OCI-LY1 (cell line): ENCODE data around the gene COL12A1.

Experiments used
- H2AFZ ChIP-seq: fragments of 200-600 bp; sonication (generic), shearing (Covaris generic); 2 replicates; pipeline ENCODE4 v1.6.0; 2014; ENCODE audit warnings: antibody characterized with exemption, mild to moderate bottlenecking, low read length
- H3F3A ChIP-seq: fragments of 200-600 bp; sonication (generic), shearing (Covaris generic); 2 replicates; pipeline ENCODE4 v1.6.0; 2014; ENCODE audit warnings: mild to moderate bottlenecking, antibody characterized with exemption, low read length, moderate library complexity; ENCODE audit not compliant: insufficient read depth
- H3K27ac ChIP-seq: fragments of 200-600 bp; sonication (generic); 2 replicates; pipeline ENCODE4 v1.5.1; 2014; ENCODE audit warnings: low read length, mixed run types, mild to moderate bottlenecking, low read depth; ENCODE audit not compliant: poor library complexity, severe bottlenecking
- H3K27me3 ChIP-seq: fragments of 200-600 bp; sonication (generic); 2 replicates; pipeline ENCODE4 v1.6.0; 2014; ENCODE audit warnings: antibody characterized with exemption, mild to moderate bottlenecking, low read length, moderate library complexity; ENCODE audit not compliant: insufficient read depth
- H3K36me3 ChIP-seq: fragments of 200-600 bp; sonication (generic); 2 replicates; pipeline ENCODE4 v1.6.1; 2014; ENCODE audit warnings: mild to moderate bottlenecking, antibody characterized with exemption, low read length, moderate library complexity, mixed read lengths; ENCODE audit not compliant: insufficient read depth
- H3K4me1 ChIP-seq: fragments of 200-600 bp; sonication (generic); 2 replicates; pipeline ENCODE4 v1.5.1; 2014; ENCODE audit warnings: mild to moderate bottlenecking, low read length, moderate library complexity; ENCODE audit not compliant: insufficient read depth, severe bottlenecking
- H3K4me2 ChIP-seq: fragments of 200-600 bp; sonication (generic), shearing (Covaris generic); 2 replicates; pipeline ENCODE4 v1.6.1; 2014; ENCODE audit warnings: low read length
- H3K4me3 ChIP-seq: fragments of 200-600 bp; sonication (generic); 2 replicates; pipeline ENCODE4 v1.5.1; 2014; ENCODE audit warnings: low read length, low read depth, mild to moderate bottlenecking, mixed read lengths; ENCODE audit not compliant: poor library complexity, severe bottlenecking
- H3K79me2 ChIP-seq: fragments of 200-600 bp; shearing (Covaris generic); 2 replicates; pipeline ENCODE4 v1.6.1; 2016; ENCODE audit warnings: mixed run types, low read length, mixed read lengths; ENCODE audit not compliant: insufficient read depth
- H3K9ac ChIP-seq: fragments of 200-600 bp; sonication (generic), shearing (Covaris generic); 2 replicates; pipeline ENCODE4 v1.6.1; 2014; ENCODE audit warnings: mild to moderate bottlenecking, low read length, mixed read lengths
- H3K9me2 ChIP-seq: fragments of 200-600 bp; sonication (generic), shearing (Covaris generic); 2 replicates; pipeline ENCODE4 v1.6.1; 2014; ENCODE audit warnings: low read depth, mild to moderate bottlenecking, low read length, mixed read lengths
- H3K9me3 ChIP-seq: fragments of 200-600 bp; shearing (Covaris generic); 2 replicates; pipeline ENCODE4 v1.6.1; 2014; ENCODE audit warnings: low read length, mixed read lengths
- H4K20me1 ChIP-seq: fragments of 200-600 bp; sonication (generic), shearing (Covaris generic); 2 replicates; pipeline ENCODE4 v1.6.0; 2016; ENCODE audit warnings: mild to moderate bottlenecking, low read length; ENCODE audit not compliant: insufficient read depth
- EZH2 ChIP-seq: fragments of 200-600 bp; sonication (generic), shearing (Covaris generic); IDR thresholded peaks from 2 replicates; pipeline ENCODE4 v1.8.0; 2017; ENCODE audit warnings: borderline replicate concordance, mixed run types, mild to moderate bottlenecking, antibody characterized with exemption, low read length, moderate library complexity, mixed read lengths
- TF ChIP-seq, protein P1 (sequence below): fragments of 200-600 bp; sonication (generic), shearing (Covaris generic); IDR thresholded peaks from 2 replicates; pipeline ENCODE4 v1.5.1; 2017; ENCODE audit warnings: mild to moderate bottlenecking, antibody characterized with exemption, low read length, moderate library complexity, mixed read lengths

The COL12A1 gene

DNA sequence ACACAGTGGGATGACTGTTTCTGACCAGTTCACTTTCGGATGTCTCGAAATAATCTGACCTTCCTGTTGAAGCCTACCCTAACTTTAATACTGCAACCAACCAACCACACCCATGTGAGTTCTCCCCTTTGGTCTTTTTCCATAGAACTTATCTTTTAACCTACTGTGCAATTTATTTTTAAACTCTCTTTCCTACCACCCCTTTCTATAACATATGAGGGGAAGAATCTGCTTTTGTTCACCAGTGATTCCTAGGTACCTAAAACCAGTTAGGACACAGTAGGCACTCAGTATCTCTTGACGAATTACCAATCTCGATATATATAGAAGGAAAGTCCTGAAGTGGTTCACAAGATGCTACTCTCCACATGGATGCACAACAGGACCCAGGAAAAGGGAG lies 30.8 kb upstream of the COL12A1 start:
- TF ChIP-seq EZH2 = no peak
- TF ChIP-seq, protein P1, sequence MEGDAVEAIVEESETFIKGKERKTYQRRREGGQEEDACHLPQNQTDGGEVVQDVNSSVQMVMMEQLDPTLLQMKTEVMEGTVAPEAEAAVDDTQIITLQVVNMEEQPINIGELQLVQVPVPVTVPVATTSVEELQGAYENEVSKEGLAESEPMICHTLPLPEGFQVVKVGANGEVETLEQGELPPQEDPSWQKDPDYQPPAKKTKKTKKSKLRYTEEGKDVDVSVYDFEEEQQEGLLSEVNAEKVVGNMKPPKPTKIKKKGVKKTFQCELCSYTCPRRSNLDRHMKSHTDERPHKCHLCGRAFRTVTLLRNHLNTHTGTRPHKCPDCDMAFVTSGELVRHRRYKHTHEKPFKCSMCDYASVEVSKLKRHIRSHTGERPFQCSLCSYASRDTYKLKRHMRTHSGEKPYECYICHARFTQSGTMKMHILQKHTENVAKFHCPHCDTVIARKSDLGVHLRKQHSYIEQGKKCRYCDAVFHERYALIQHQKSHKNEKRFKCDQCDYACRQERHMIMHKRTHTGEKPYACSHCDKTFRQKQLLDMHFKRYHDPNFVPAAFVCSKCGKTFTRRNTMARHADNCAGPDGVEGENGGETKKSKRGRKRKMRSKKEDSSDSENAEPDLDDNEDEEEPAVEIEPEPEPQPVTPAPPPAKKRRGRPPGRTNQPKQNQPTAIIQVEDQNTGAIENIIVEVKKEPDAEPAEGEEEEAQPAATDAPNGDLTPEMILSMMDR = no peak
- no peak overlapping the region for H3K4me2 ChIP-seq

DNA sequence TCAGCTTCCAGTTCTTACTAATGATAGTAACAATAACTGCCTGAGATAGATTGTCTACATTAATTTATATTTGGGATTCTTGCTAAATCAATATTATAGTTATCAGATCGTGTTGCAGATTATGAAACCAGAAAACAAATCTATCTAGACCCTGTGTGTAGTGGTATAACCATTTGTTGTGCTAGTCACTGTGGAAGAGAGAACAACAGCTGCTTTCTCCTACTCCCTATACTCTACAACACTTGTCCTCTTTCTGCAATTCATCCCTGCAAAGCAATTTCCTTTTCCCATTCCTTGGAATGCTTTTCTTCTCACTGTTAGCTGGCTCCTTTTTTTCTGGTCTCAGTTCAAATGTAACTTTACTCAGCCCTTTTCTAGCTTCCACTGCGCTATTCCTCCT lies 29.4 kb upstream of the COL12A1 start:
- TF ChIP-seq EZH2 = no peak
- H4K20me1 ChIP-seq = no peaks in the 10 kb centered on the region
- no peak overlapping the region for H3K4me3 ChIP-seq
- H3K27ac ChIP-seq = no peak overlapping the region
- H3K79me2 ChIP-seq = no peaks in the 10 kb centered on the region; the same call in 1 of the 2 replicates
- H3K27me3 ChIP-seq = no peaks in the 10 kb centered on the region
- H3F3A ChIP-seq = no peaks in the 10 kb centered on the region
- H3K4me2 ChIP-seq = no peak overlapping the region
- no peak overlapping the region for H2AFZ ChIP-seq
- H3K9me2 ChIP-seq = no peaks in the 10 kb centered on the region
- peaks cover 32% of the 10 kb centered on the region for H3K36me3 ChIP-seq
- H3K9ac ChIP-seq = no peak overlapping the region
- H3K4me1 ChIP-seq = no peaks in the 10 kb centered on the region
- H3K9me3 ChIP-seq = no peaks in the 10 kb centered on the region

More for the DNA sequence above, 30.8 kb upstream of the COL12A1 start:
- H3K27ac ChIP-seq = no peak overlapping the region
- H3K27me3 ChIP-seq = no peaks in the 10 kb centered on the region
- H3K9me3 ChIP-seq = no peaks in the 10 kb centered on the region
- H3F3A ChIP-seq = no peaks in the 10 kb centered on the region
- H3K4me3 ChIP-seq = no peak overlapping the region
- H3K9me2 ChIP-seq = no peaks in the 10 kb centered on the region
- no peak overlapping the region for H2AFZ ChIP-seq
- H3K9ac ChIP-seq = no peak overlapping the region
- peaks cover 2% of the 10 kb centered on the region for H3K4me1 ChIP-seq
- H4K20me1 ChIP-seq = no peaks in the 10 kb centered on the region
- peaks cover 6% of the 10 kb centered on the region for H3K79me2 ChIP-seq
- peaks cover 42% of the 10 kb centered on the region for H3K36me3 ChIP-seq

DNA sequence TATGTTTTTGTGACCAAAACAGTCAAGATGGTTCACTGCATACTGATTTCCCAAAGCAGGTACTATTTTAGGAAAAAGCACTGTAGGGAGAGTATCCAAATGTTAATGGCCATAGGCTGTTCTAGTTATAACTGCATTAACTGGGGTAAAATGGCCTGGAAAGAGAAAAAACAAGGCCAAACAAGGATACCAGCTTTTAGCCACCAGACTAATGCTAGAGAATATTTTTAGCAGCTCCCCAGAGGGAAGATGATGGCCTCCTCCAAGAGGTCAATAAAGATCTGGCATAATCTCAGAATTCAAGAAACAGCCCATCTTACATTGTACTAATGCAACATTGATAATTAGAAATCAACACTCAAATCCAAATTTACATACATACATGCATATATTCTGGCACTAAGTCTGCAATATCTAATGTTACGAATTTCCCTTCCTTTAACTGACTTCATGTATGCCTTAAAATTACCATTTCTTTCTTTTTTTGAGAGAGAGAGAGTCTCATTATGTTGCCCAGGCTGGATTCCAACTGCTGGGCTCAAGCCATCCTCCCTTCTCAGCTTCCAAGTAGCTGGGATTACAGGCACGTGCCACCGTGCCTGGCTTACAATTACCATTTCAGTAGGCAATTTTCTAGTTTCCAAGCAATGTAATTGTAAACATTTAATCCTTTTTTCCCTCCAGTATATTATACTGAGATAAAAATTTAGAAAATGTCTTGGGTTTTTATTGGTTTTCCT lies 28.4 kb upstream of the COL12A1 start:
- TF ChIP-seq EZH2 = no peak
- TF ChIP-seq, protein P1 = no peak
- Histone ChIP-seq H3K79me2 (no peaks in the 10 kb centered on the region), H3K36me3 (peaks cover 22% of the 10 kb centered on the region), H3K9ac (no peak overlapping the region), H3K9me2 (no peaks in the 10 kb centered on the region), H3K27me3 (no peaks in the 10 kb centered on the region), H3K27ac (no peak overlapping the region), H3K4me1 (no peaks in the 10 kb centered on the region), H3K4me3 (no peak overlapping the region), H3F3A (no peaks in the 10 kb centered on the region), H2AFZ (no peak overlapping the region), H3K9me3 (no peaks in the 10 kb centered on the region), H4K20me1 (no peaks in the 10 kb centered on the region), H3K4me2 (no peak overlapping the region)
